HG03097 (cell line): ENCODE results near the gene KIAA0825.
"Not testable (repeated sequence)": the region's sequence is repeated elsewhere in the genome, so short reads cannot be mapped to it uniquely, and the experiment has no call there.

ENCODE experiments used
- ATAC-seq: cut with Tn5 transposase; IDR thresholded peaks from one replicate; pipeline ENCODE4 v1.9.1; 2021; ENCODE audit not compliant: unreplicated experiment, low FRiP score

Gene KIAA0825

GRCh38 chr5:94196953-94197352 lies 421.5 kb downstream of the KIAA0825 start:
- no peak for ATAC-seq

- no peak for ATAC-seq
These were observed 425.6 kb downstream of the KIAA0825 start for GRCh38 chr5:94192658-94193391.

DNA sequence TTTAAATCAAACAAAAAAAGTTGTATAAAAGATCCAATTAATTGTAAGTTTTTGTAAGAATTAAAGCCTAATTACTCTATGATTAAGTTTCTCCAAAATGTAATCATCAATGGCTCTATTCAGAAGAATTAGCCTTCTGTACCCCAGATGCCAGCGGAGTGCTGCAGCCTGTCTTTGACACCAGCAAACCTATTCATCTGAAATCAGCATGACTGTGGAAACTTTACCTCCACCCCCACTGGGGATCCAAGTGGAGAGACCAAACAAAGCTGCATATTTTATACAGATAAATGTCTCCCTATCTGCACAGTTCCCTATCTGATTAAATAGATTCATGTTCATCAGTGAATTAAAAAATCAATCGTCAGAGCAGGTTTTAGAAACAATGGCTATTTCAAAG lies 426.8 kb downstream of the KIAA0825 start:
- ATAC-seq: no peak

GRCh38 chr5:94188725-94189124 lies 429.7 kb downstream of the KIAA0825 start:
- no peak for ATAC-seq

DNA sequence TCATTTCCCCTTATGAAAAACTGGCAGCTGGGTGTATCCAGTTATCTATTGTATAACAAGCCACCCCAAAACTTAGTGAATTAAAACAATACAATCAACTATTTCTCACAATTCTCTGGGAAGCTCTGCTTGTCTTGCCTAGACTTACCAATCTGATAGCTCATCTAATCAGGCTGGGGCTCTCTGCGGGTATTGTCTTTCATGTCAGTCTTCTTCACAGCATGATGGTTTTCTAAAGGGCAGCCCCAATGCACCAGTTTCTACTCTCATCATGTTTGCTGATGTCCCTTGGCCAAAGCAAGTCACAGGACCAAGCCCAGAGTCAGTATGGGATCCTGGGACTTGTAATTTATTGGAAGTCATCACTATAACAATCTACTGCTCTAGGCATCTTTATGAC lies 433.5 kb downstream of the KIAA0825 start:
- no peak for ATAC-seq

GRCh38 chr5:94181895-94182294 lies 436.5 kb downstream of the KIAA0825 start:
- no peak for ATAC-seq

DNA sequence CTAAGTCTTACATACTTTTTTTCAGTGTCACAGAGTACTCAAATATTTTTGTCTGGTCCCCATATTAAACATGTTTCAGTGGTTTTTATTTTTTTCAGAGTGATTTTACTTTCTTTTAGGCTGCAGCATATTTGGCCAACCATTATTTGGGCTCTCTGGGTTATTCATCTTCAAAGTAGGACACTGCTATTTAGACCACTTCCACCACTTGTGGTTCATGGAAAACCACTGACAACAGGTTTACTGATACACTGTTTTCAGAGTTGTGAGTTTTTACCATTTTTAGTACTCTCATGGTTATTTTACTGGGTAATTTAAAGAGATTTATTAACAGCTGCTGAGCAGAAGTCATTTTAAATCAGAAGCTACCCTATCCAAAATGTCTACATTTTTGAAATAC lies 437.6 kb downstream of the KIAA0825 start:
- ATAC-seq: no peak

- ATAC-seq: no peak
These were observed 442.5 kb downstream of the KIAA0825 start for GRCh38 chr5:94175912-94176311.

DNA sequence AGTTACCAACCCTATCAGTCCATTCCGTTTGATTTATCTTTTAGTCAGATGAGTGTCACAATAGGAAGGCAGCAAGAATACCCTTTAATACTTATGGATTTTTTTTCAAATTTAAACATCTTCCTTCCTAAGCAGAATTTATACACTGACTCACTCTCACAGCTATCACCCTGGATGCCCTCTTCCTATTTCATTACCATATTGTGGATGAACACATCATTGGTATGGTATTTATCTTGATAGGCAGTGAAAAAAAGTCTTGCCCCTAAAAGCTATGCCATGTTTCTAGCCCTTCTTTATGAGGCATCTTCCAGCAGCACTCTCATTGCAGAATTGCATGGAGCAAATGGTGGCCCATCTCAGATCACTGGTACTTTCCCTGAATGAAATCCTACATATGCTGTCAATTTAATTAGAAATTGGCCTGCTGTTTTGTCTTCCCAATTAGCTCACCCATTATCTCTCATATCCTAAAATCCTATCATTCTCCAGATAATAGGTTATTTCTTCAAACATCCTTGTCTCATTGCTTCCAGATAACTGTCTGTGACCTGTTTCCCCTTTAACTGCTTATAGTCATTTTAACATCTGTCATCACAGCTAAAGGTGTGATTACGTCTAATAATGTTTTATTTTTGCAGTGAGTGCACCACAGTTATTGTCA lies 443.5 kb downstream of the KIAA0825 start:
- no peak for ATAC-seq

DNA sequence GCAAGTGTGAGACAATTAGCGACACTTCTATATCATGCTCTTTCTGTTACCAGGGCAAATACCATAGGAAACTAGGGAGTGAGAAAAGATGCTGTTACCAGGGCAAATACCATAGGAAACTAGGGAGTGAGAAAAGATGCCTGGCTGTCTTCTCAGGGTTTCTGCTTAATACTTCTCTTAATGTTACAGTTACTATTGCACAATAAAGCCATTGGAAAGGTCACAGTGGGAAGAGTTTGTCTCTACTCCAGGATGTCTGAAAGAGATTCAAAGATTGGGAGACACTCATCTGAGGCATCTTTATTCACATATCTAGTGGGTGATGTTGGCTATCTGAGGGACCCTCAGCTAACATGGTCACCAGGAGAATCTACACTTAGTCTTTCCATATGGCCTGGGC lies 445.3 kb downstream of the KIAA0825 start:
- ATAC-seq: no peak

- ATAC-seq: not testable (repeated sequence)
These were observed 447.3 kb downstream of the KIAA0825 start for GRCh38 chr5:94171070-94171469.

DNA sequence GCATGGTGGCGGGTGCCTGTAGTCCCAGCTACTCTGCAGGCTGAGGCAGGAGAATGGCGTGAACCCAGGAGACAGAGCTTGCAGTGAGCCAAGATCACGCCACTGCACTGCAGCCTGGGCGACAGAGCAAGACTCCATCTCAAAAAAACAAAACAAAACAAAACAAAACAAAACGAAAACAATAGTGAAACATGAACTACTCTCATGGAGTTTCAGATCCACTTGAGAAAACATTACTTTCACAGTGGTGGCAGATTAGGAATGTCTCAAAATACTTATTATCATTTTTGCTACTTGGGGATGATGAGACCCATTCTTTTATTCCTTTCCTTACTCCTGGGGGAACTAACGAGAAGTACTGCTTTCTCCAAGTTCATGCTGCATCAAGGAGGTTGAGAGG lies 448.2 kb downstream of the KIAA0825 start:
- not testable (repeated sequence) for ATAC-seq

DNA sequence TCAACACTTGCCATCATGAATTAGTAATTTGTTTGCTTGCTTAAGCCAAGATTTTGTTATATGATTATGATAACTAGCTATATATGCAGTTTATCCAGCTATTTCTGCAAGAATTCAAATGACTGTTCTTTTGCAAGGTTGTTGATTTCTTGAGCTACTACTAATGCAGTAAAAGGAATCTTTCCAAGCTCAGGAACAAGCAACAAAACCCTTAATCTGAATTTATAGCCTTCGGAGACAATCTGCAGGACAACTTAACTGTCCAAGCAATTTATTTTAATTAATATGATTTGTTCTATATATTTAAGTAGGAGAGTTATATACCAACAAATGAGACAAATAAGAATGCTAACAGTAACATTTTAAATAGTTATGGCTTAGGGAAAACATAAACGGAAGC lies 450.3 kb downstream of the KIAA0825 start:
- no peak for ATAC-seq

DNA sequence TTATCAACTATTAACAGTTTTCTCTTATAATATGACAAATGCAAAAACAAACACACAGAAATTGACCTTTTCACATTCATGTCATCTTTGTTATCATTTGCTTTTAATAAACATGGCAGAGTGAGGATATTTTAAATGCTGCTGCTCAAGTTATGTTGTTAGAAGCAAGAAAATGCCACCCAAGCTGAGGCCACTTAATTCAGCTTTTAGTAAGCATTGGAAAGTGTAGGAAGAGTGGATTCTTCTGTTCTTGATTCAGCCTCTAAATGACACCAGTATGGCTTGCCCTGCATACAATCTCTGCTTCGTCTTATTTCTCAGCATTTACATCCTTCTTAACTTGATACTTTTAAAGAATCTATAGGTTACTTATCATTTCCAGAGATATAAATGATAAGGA lies 456.6 kb downstream of the KIAA0825 start:
- ATAC-seq: no peak

- no peak for ATAC-seq
These were observed 459.3 kb downstream of the KIAA0825 start for GRCh38 chr5:94159144-94159543.

DNA sequence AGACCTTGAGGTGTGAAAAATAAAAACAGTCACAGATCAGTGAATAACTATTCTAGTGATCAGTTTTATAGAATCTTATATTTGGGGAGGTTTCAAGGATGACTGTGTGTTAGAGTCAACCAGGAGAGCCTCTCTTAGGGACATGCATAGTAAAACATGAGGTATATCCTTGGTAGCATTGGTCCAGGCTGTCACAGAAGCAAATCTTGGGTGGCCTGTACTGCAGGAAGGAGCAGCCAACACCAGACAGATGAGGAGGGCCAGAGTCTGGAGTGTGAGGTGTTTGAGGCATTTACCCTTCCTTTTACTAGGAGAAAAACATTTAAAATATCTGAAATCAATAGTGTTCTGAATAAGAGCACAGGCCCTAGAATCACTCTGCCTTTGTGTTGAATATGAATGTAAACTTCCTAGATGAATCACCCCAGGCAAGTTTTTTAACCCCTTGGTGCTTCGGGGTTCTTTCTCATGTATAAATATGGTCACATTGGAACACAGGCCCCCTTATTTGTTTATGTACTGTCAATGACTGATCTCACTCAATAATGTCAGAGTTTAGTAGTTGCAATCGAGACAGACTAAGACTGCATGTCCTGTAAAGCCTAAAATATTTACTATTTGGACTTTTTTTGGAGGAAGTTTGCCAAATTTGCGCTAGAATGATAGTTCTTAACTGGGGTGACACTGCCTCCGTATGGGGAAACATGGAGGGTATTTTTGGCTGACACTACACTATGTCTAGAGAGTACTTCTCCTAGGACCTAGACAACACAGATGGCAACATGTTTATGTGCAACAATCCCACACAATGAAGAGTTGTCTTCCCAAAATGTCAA lies 460.5 kb downstream of the KIAA0825 start:
- ATAC-seq: no peak

DNA sequence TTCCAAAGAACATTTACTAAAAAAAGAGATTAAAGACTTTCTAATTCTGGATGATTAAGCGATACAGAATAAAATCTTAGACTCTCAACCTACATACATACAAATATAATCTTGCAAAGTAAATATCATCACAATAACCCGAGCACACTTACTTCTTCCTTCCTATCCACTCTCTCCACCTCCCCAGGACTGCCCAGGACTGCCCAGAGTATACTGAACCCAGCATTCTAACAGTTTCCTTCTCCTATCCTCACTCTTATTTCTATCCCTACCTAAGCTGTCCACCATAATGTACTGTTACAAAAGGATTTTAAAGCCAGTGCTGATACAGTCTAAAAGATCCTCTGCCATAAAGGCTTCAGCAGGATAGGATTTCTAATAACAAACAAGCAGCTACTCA lies 463.7 kb downstream of the KIAA0825 start:
- ATAC-seq: no peak

DNA sequence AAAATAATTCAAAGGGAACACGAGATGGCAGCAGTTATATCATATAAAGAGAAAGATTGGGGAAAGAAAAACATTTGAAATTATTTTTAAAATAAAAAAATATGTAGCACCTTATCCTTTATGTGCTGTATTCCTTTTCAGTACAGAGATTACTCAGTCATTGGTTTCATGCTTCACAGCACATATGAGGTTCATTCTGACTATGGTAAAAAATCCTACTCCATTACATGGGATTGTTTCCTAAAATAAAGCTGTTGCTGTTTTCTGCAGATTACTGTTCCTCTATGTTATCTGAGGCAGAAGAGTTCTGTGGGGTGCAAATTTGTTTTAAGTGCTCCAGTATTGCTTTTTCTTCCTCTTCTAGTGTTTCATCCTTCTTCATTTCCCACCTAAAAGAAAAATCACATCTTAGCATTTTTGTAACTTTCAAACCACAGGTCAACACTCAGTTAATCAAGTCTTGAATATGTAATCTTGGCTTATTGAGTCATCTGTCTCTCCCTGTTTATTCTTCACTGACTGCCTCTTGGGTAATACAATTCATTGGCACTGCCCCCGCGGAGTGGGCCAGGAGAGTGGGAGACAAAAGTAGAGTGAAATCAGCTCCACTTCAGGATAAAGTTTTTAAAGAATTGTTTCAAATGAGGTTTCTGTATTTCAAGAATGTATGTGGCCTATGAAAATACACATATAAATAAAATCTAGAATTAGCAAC lies 464.5 kb downstream of the KIAA0825 start:
- no peak for ATAC-seq

- not testable (repeated sequence) for ATAC-seq
These were observed 474.8 kb downstream of the KIAA0825 start for GRCh38 chr5:94143621-94144020.

- no peak for ATAC-seq
These were observed 478.1 kb downstream of the KIAA0825 start for GRCh38 chr5:94140300-94140699.

DNA sequence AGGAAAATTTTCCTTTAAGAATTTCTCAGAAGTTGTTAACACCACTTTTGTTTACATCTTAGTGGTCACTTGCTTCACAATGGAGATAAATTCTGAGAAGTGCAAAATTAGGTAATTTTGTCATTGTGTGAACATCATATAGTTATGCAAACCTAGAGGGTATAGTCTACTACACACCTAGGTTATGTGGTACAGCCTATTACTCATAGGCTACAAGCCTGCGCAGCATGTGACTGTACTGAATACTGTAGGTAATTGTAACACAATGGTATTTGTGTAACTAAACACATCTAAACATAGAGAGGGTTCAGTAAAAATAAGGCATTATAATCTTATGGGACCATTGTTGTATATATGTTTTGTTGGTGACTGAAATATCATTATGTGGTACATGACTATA lies 488.3 kb downstream of the KIAA0825 start:
- ATAC-seq: no peak
